B cell (primary cell): Measurements from ENCODE around the gene CABP5. TPM values are rescaled to one million over a fixed set of nuclear protein-coding genes. Genes with fewer than 3 reads are reported as not detected.

Experiments
- ATAC-seq: fragments of 200-7000 bp; cut with Tn5 transposase; one replicate; pipeline ENCODE4 v1.10.0; 2021; ENCODE audit warnings: low read depth, mild to moderate bottlenecking, moderate number of reproducible peaks, moderate library complexity
- CTCF ChIA-PET: fragments of 350-600 bp; sonication (Branson Sonifier 250); formaldehyde crosslinking; loops from one replicate; lab custom pipeline; 2021; ENCODE audit warnings: antibody characterized with exemption, inconsistent platforms; lab: Charles Lee
- POLR2A ChIA-PET: fragments of 350-600 bp; sonication (Branson Sonifier 250); formaldehyde crosslinking; loops from one replicate; lab custom pipeline; 2021; ENCODE audit warnings: antibody characterized with exemption; lab: Charles Lee
- DNase-seq: peaks from one replicate; pipeline ENCODE4 v3.0.0; 2013
- H2AFZ ChIP-seq: 2 replicates; pipeline ENCODE4 v1.6.1; 2012; ENCODE audit warnings: mild to moderate bottlenecking, low read depth, low read length; ENCODE audit not compliant: insufficient read depth, poor library complexity, severe bottlenecking
- H3K27ac ChIP-seq, 2 donors: 1 replicate in 1 of 2; 2 replicates in 1 of 2; pipeline ENCODE4 v1.5.1; 2012 to 2013; ENCODE audit warnings: low read length in 2 of 2, mild to moderate bottlenecking in 2 of 2, moderate library complexity in 1 of 2
- H3K27me3 ChIP-seq, 4 experiments: fragments of 200-600 bp in 1 of 4; sonication (generic) in 1 of 4; replicated peaks in 1 of 4; 1 replicate in 2 of 4; 2 replicates in 2 of 4; pipeline versions ENCODE4 v1.6.1 to v1.7.0; 2013 to 2016; ENCODE audit warnings: low read length in 3 of 4, mild to moderate bottlenecking in 2 of 4, mixed read lengths in 1 of 4, moderate library complexity in 1 of 4; ENCODE audit not compliant: insufficient read depth in 4 of 4, control insufficient read depth in 3 of 4; ENCODE audit errors: control extremely low read depth in 1 of 4
- H3K36me3 ChIP-seq, 2 experiments: replicated peaks in 1 of 2; 1 replicate in 1 of 2; 2 replicates in 1 of 2; pipeline versions ENCODE4 v1.6.1 to v1.7.1; 2013; ENCODE audit warnings: low read length in 1 of 2; ENCODE audit not compliant: insufficient read depth in 2 of 2, control insufficient read depth in 1 of 2; ENCODE audit errors: control extremely low read depth in 1 of 2, extremely low read depth in 1 of 2
- H3K4me1 ChIP-seq, 2 donors: fragments of 200-600 bp in 1 of 2; sonication (generic) in 1 of 2; 1 replicate in 1 of 2; 2 replicates in 1 of 2; pipeline versions ENCODE4 v1.5.1 to v1.6.1; 2013 to 2017; ENCODE audit warnings: low read length in 2 of 2; ENCODE audit not compliant: control insufficient read depth in 2 of 2, insufficient read depth in 2 of 2
- H3K4me2 ChIP-seq: replicated peaks from 2 replicates; pipeline ENCODE3; 2012; ENCODE audit warnings: mild to moderate bottlenecking, low read depth, low read length; ENCODE audit not compliant: poor library complexity, severe bottlenecking
- H3K4me3 ChIP-seq, 5 experiments: fragments of 200-600 bp in 1 of 5; sonication (generic) in 1 of 5; 1 replicate in 3 of 5; 2 replicates in 2 of 5; pipeline versions ENCODE4 v1.5.1 to v1.7.0; 2011 to 2016; ENCODE audit warnings: low read length in 4 of 5, mild to moderate bottlenecking in 4 of 5, low read depth in 2 of 5, control low read depth in 1 of 5, moderate library complexity in 1 of 5; ENCODE audit not compliant: insufficient read depth in 1 of 5; ENCODE audit errors: control extremely low read depth in 1 of 5, extremely low read depth in 1 of 5
- H3K79me2 ChIP-seq: fragments of 200-600 bp; sonication (generic); one replicate; pipeline ENCODE4 v1.6.0; 2016; ENCODE audit warnings: low read length; ENCODE audit not compliant: control insufficient read depth, insufficient read depth
- H3K9ac ChIP-seq: fragments of 200-600 bp; sonication (generic); 2 replicates; pipeline ENCODE4 v1.6.1; 2017; ENCODE audit warnings: mild to moderate bottlenecking, low read length, moderate library complexity
- H3K9me3 ChIP-seq, 3 donors: one replicate each; pipeline versions ENCODE4 v1.6.1 to v1.7.1; 2013; ENCODE audit warnings: low read length in 2 of 3; ENCODE audit not compliant: control insufficient read depth in 2 of 3, insufficient read depth in 1 of 3; ENCODE audit errors: control extremely low read depth in 1 of 3
- H4K20me1 ChIP-seq: 2 replicates; pipeline ENCODE4 v1.6.0; 2012; ENCODE audit warnings: mild to moderate bottlenecking, low read length; ENCODE audit not compliant: insufficient read depth, control insufficient read depth, poor library complexity, severe bottlenecking
- H3K27ac Mint-ChIP-seq: one replicate; pipeline ENCODE4 v1.8.0; 2021; ENCODE audit warnings: mixed read lengths
- H3K27me3 Mint-ChIP-seq: one replicate; pipeline ENCODE4 v1.8.0; 2021; ENCODE audit warnings: mixed read lengths
- H3K4me1 Mint-ChIP-seq: one replicate; pipeline ENCODE4 v1.8.0; 2021; ENCODE audit warnings: mixed read lengths
- H3K4me3 Mint-ChIP-seq: one replicate; pipeline ENCODE4 v1.8.0; 2021; ENCODE audit warnings: mixed read lengths
- H3K9me3 Mint-ChIP-seq: one replicate; pipeline ENCODE4 v1.8.0; 2022; ENCODE audit warnings: mixed read lengths; ENCODE audit not compliant: insufficient read depth
- EZH2 ChIP-seq: IDR thresholded peaks from 2 replicates; pipeline ENCODE4 v1.6.1; 2012; ENCODE audit warnings: borderline replicate concordance, low read depth, mild to moderate bottlenecking, moderate library complexity, low read length; ENCODE audit not compliant: insufficient read depth, poor library complexity, severe bottlenecking
- WGBS: methylation state at CpG from one replicate; pipeline ENCODE4 v1.1.5; 2013; ENCODE audit warnings: missing lambda C conversion rate; ENCODE audit not compliant: insufficient coverage; 5-methylcytosine and 5-hydroxymethylcytosine counted together
- intact Hi-C: fragments of 100-400 bp; cut with micrococcal nuclease; formaldehyde crosslinking; loops from one replicate; pipeline ENCODE4 v1.10.0; 2022
- polyA plus RNA-seq: library from polyadenylated mRNA; depleted of rRNA; stranded (reverse); fragments of >200 nt; gene quantifications from 2 replicates; pipeline ENCODE4 v1.2.3, GENCODE V29; 2012
- total RNA-seq, 2 donors: library from RNA; stranded (reverse); fragments of 120-200 nt in 1 of 2; gene quantifications; 1 replicate in 1 of 2; 2 replicates in 1 of 2; pipeline versions ENCODE4 v1.2.3 to v1.2.4, GENCODE V29; 2013 to 2022
- TF ChIP-seq, protein P1 (sequence below): fragments of 200-600 bp; IDR thresholded peaks from one replicate; pipeline ENCODE4 v1.8.0; 2022; ENCODE audit warnings: antibody characterized with exemption, mild to moderate bottlenecking

Gene CABP5
- total and polyA plus RNA-seq, 2 donors (not counting 1 experiment from before 2014, with no cell fraction given): not detected

DNA sequence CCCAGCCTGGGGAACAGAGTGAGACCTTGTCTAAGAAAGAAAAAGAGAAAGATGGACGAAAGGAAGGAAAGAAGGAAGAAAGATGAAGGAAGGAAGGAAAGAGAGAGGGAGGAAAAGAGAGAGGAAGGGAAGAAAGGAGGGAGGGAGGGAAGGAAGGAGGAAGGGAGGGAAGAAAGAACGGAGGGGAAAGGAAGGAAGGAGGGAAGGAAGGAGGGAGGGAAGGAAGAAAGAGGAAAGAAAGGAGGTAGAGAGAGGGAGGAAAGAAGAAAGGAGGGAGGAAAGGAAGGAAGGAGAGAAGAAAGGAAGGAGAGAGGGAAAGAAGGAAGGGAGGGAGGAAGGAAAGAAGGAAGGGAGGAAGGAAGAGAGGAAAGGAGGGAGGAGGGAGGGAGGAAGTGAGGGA lies 20.9 kb downstream of the CABP5 start:
- no peaks in the 10 kb centered on the region for H3K9me3 Mint-ChIP-seq
- POLR2A ChIA-PET: no interaction called here

DNA sequence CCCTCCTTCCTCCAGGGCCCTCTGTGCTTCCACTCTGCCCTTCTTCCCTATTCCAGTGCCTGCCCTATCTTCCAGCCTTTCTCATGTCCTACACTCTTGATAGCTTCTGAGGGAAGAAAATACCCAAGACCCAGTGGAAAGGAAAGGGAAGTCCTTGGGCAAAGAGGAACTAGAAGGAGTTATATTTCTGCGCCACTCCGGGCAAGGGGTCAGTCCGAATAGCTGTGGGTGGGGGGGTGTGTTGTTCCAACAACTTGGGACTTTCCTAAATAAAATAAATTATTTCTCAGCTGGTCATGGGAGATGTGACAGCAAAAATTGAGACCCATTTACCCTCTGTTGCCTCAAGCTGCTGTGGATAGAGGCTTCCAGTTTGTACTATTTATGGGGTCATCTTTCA lies 23.2 kb downstream of the CABP5 start:
- no peak overlapping the region for H3K27ac Mint-ChIP-seq
- POLR2A ChIA-PET: no interaction called here
- no peak overlapping the region for H3K9ac ChIP-seq
- intact Hi-C loops: no loop called here
- no peak overlapping the region for H3K4me3 ChIP-seq
- H3K27me3 Mint-ChIP-seq: peaks cover 17% of the 10 kb centered on the region
- H2AFZ ChIP-seq: no peak overlapping the region
- no peaks in the 10 kb centered on the region for H3K79me2 ChIP-seq
- CTCF ChIA-PET: no interaction called here
- DNase-seq (no peak), ATAC-seq (no peak)
- no peaks in the 10 kb centered on the region for H3K9me3 ChIP-seq
- H3K4me3 Mint-ChIP-seq: no peak overlapping the region
- no peaks in the 10 kb centered on the region for H3K36me3 ChIP-seq
- no peaks in the 10 kb centered on the region for H3K4me1 ChIP-seq
- no peak overlapping the region for H3K27ac ChIP-seq
- TF ChIP-seq EZH2: no peak
- TF ChIP-seq, protein P1, sequence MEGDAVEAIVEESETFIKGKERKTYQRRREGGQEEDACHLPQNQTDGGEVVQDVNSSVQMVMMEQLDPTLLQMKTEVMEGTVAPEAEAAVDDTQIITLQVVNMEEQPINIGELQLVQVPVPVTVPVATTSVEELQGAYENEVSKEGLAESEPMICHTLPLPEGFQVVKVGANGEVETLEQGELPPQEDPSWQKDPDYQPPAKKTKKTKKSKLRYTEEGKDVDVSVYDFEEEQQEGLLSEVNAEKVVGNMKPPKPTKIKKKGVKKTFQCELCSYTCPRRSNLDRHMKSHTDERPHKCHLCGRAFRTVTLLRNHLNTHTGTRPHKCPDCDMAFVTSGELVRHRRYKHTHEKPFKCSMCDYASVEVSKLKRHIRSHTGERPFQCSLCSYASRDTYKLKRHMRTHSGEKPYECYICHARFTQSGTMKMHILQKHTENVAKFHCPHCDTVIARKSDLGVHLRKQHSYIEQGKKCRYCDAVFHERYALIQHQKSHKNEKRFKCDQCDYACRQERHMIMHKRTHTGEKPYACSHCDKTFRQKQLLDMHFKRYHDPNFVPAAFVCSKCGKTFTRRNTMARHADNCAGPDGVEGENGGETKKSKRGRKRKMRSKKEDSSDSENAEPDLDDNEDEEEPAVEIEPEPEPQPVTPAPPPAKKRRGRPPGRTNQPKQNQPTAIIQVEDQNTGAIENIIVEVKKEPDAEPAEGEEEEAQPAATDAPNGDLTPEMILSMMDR: no peak
- no CpG with 5 or more reads among the region's 3 CpGs for WGBS
- no peaks in the 10 kb centered on the region for H3K9me3 Mint-ChIP-seq
- H4K20me1 ChIP-seq: no peaks in the 10 kb centered on the region
- H3K4me1 Mint-ChIP-seq: no peaks in the 10 kb centered on the region
- peaks cover 0 to 4% (median 0%) of the 10 kb centered on the region in 4 experiments for H3K27me3 ChIP-seq
- no peak overlapping the region for H3K4me2 ChIP-seq

More for the DNA sequence above, 20.9 kb downstream of the CABP5 start:
- intact Hi-C loops: no loop called here
- CTCF ChIA-PET: no interaction called here
- H3K4me3 Mint-ChIP-seq: no peak overlapping the region
- no peak overlapping the region for H3K27ac ChIP-seq
- no peaks in the 10 kb centered on the region for H3K4me1 ChIP-seq
- H3K4me3 ChIP-seq: no peak overlapping the region
- ATAC-seq: no peak
- no peak overlapping the region for H2AFZ ChIP-seq
- no peak overlapping the region for H3K4me2 ChIP-seq
- H3K9ac ChIP-seq: no peak overlapping the region
- H3K36me3 ChIP-seq: no peaks in the 10 kb centered on the region
- peaks cover 0 to 3% (median 0%) of the 10 kb centered on the region in 3 donors for H3K9me3 ChIP-seq
- TF ChIP-seq, protein P1: no peak
- no peak for TF ChIP-seq EZH2
- peaks cover 23% of the 10 kb centered on the region for H3K27me3 Mint-ChIP-seq
- 68% methylated on average over 2 of the region's 2 CpGs for WGBS
- peaks cover 0 to 8% (median 0%) of the 10 kb centered on the region in 4 experiments for H3K27me3 ChIP-seq
- no peaks in the 10 kb centered on the region for H3K4me1 Mint-ChIP-seq
- no peak overlapping the region for H3K27ac Mint-ChIP-seq
- no peaks in the 10 kb centered on the region for H4K20me1 ChIP-seq
- H3K79me2 ChIP-seq: no peaks in the 10 kb centered on the region
- DNase-seq: no peak
